ENCODE data around the gene SLC34A1. TPM values are rescaled to one million over a fixed set of nuclear protein-coding genes. Genes with fewer than 3 reads are reported as not detected.

The SLC34A1 gene
- total RNA-seq, 6 experiments from 2014 or later: 0.12 to 5.3 (median 1.6) TPM; not detected in 1

DNA sequence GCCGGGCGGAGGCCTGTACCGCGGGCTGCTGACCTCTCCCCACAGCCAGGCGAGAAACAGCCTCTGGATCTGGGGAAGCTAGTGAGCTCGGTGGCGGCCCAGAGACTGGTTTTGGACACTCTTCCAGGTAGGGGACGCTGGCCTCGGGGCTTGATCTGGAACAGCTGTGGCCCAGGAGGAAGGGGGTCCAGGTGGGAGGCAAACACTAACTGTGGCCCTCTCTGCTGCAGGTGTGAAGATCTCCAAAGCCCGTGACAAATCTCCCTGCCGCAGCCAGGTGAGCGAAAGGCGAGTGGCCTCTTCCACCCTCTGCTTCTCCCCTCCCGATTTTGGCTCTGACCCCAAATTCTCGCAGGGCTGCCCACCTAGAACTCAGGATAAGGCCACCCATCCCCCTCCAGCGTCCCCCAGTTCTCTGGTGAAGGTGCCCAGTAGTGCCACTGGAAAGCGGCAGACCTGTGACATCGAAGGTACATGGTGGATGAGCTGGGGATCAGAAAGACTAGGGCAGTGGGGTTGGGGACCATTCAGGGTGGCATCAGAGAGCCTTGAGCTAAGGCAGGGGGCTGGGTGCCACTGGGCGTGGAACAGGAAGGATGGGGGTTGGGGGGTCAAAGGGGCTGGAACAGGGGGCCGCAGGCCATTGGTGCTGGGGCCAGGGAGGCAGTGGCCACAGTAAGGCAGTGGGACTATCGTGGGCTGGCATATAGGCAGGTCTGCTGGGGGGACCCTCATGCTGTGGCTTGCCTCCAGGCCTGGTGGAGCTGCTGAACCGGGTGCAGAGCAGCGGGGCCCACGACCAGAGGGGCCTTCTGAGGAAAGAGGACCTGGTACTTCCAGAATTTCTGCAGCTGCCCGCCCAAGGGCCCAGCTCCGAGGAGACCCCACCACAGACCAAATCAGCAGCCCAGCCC is 12.9 kb upstream of the SLC34A1 start:
- no peak for TF ChIP-seq POLR2A (IDR thresholded peaks at IDR 0.05)
- no peak for ATAC-seq
- intact Hi-C loops (cut with DNase I): no loop called here
- peak in 1 of 3 donors; percentile 56 for DNase-seq
- peak overlapping the region; percentile 29 to 95 (median 94) for H3K27ac ChIP-seq
- 30% methylated on average over 5 of the region's 26 CpGs for WGBS (ENCODE audit: insufficient coverage, low coverage, low lambda C conversion rate, missing lambda C conversion rate)
- H3K36me3 ChIP-seq: no peaks in the 10 kb centered on the region
- H3K27me3 ChIP-seq: no peaks in the 10 kb centered on the region
- H3K4me1 ChIP-seq: peaks cover 0 to 73% (median 26%) of the 10 kb centered on the region in 4 donors
- no peaks in the 10 kb centered on the region for H3K9me3 ChIP-seq
- peak overlapping the region; percentile 52 to 64 (median 57) for H3K4me3 ChIP-seq

DNA sequence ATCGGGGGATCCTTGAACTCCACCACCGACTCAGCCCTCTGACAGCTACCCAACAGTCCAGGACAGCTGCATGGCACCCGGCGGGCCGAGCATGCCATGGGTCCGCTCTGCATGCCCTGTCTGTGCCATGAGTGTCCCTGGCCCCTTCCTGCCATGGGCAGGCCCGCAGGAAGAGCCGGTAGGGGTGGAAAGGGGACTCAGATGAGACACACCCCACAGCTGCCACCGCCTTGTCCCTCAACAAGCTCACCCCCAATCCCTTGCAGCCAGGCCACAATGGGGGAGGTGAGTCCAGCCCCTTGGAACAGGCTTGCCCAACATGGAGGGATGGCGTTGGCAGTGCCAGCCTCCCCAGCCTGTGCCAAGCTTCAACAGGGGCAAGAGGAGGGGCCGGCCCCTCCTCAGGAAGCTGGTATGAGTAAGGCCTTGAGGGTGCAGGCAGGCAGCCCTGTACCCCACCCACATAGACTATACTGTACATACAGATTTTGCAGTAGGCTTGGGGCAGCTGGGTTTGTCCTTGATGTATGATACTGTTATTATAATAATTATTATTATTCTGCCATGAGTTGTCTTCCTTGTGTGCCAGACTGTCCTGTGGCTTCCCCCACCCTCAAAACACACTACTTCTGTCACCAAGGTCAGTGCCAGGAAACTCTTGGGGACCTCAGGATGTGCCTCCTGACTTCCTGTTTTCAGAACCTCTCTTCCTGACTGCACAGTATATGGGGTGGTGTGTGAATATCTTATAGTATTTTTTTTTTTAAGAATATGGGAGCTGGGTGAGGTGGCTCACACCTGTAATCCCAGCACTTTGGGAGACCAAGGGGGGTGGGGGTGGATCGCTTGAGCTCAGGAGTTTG is 12.0 kb upstream of the SLC34A1 start:
- Histone ChIP-seq H3K36me3 (no peaks in the 10 kb centered on the region), H3K4me1 (peaks cover 0 to 79% (median 29%) of the 10 kb centered on the region in 4 donors), H3K9me3 (no peaks in the 10 kb centered on the region), H3K4me3 (peak overlapping the region; percentile 52 to 64 (median 57)), H3K27me3 (no peaks in the 10 kb centered on the region), H3K27ac (peak overlapping the region in 2 of 3 donors; percentile 94 to 95)
- TF ChIP-seq POLR2A (IDR thresholded peaks at IDR 0.05): no peak
- TF ChIP-seq, protein P1, sequence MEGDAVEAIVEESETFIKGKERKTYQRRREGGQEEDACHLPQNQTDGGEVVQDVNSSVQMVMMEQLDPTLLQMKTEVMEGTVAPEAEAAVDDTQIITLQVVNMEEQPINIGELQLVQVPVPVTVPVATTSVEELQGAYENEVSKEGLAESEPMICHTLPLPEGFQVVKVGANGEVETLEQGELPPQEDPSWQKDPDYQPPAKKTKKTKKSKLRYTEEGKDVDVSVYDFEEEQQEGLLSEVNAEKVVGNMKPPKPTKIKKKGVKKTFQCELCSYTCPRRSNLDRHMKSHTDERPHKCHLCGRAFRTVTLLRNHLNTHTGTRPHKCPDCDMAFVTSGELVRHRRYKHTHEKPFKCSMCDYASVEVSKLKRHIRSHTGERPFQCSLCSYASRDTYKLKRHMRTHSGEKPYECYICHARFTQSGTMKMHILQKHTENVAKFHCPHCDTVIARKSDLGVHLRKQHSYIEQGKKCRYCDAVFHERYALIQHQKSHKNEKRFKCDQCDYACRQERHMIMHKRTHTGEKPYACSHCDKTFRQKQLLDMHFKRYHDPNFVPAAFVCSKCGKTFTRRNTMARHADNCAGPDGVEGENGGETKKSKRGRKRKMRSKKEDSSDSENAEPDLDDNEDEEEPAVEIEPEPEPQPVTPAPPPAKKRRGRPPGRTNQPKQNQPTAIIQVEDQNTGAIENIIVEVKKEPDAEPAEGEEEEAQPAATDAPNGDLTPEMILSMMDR (IDR thresholded peaks at IDR 0.05): no peak
- DNase-seq (peak in 2 of 3 donors; percentile 65 to 71), ATAC-seq (no peak)
- intact Hi-C loops (cut with DNase I): no loop called here
- 27% methylated on average over 1 of the region's 12 CpGs for WGBS (ENCODE audit: insufficient coverage, low coverage, low lambda C conversion rate, missing lambda C conversion rate)

DNA sequence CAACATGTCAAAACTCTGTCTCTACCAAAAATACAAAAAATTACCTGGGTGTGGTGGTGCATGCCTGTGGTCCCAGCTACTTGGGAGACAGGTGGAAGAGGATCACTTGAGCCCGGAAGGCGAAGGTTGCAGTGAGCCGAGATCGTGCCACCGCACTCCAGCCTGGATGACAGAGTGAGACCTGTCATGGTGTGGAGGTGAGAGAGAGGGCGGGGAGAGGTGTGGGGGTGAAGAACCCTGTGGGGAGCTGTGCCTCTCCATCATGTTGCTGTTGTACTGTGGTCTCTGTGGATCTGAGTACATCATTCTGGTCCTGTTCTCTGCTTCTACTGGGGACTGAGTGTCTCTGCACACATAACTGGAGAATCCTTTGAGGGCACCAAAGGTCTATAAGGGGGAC is 11.3 kb upstream of the SLC34A1 start:
- H3K4me1 ChIP-seq: peaks cover 0 to 80% (median 27%) of the 10 kb centered on the region in 4 donors
- H3K27ac ChIP-seq: peak overlapping the region in 2 of 3 donors; percentile 94 to 95
- DNase-seq: no peak
- no peak for ATAC-seq
- no peaks in the 10 kb centered on the region for H3K36me3 ChIP-seq
- 89% methylated on average over 6 of the region's 6 CpGs for WGBS (ENCODE audit: insufficient coverage, low coverage, low lambda C conversion rate, missing lambda C conversion rate)
- TF ChIP-seq, protein P1 (IDR thresholded peaks at IDR 0.05): no peak
- no peak for TF ChIP-seq POLR2A (IDR thresholded peaks at IDR 0.05)
- no peaks in the 10 kb centered on the region for H3K27me3 ChIP-seq
- no peak overlapping the region for H3K4me3 ChIP-seq
- intact Hi-C loops (cut with DNase I): no loop called here
- no peaks in the 10 kb centered on the region for H3K9me3 ChIP-seq

DNA sequence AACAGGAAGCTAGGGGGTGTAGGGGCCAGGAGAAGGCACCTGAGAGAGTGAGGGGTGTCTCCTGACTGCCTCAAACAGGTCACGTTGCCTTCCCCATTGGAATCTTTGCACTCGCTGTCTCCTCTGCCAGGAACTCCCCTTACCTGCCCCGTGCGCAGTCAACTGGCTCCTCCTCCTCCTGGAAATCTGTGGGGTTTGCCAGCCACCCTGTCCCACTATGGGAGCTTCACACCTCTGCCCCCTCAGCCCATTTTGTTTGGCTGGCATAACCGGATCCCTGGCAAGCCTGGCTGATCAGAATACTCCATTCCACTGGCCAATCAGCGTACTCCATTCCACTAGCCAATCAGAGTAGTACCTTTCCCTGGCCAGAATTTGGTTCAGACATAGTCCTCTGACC is 10.4 kb upstream of the SLC34A1 start:
- H3K4me3 ChIP-seq: no peak overlapping the region
- DNase-seq (peak; percentile 79 to 96 (median 94)), ATAC-seq (peak; percentile 35 to 60 (median 55))
- H3K27ac ChIP-seq: peak overlapping the region; percentile 64 to 95 (median 94)
- H3K4me1 ChIP-seq: peaks cover 0 to 80% (median 27%) of the 10 kb centered on the region in 4 donors
- no peak for TF ChIP-seq POLR2A (IDR thresholded peaks at IDR 0.05)
- TF ChIP-seq, protein P1 (IDR thresholded peaks at IDR 0.05): no peak
- H3K36me3 ChIP-seq: no peaks in the 10 kb centered on the region
- no peaks in the 10 kb centered on the region for H3K27me3 ChIP-seq
- WGBS (ENCODE audit: insufficient coverage, low coverage, low lambda C conversion rate, missing lambda C conversion rate): 24% methylated on average over 2 of the region's 6 CpGs
- H3K9me3 ChIP-seq: no peaks in the 10 kb centered on the region
- intact Hi-C loops (cut with DNase I): no loop called here
